ENCODE data around the gene FBXO44. TPM values are rescaled to one million over a fixed set of nuclear protein-coding genes. Genes with fewer than 3 reads are reported as not detected.

The FBXO44 gene
- total RNA-seq, 1 experiment from 2014 or later, result 22.6 TPM

DNA sequence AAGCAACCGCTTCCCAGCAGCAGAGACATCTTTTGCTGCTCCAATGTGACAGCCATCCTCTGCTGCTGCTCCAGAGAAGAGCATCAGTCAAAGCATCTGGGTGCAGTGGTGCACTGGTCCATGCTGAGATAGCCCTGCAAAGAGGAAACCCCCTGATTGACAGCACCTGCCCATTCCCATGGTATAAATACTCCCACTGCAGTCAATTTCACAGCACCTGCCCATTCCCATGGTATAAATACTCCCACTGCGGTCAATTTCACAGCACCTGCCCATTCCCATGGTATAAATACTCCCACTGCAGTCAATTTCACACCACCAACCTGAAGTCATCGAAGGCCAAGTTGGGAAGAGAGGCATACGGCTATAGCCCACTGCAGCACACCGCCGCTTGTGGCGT lies 25.9 kb upstream of the FBXO44 start:
- no TSS peak for BruUV-seq (replicated peaks)
- CTCF ChIA-PET, result no interaction called here

DNA sequence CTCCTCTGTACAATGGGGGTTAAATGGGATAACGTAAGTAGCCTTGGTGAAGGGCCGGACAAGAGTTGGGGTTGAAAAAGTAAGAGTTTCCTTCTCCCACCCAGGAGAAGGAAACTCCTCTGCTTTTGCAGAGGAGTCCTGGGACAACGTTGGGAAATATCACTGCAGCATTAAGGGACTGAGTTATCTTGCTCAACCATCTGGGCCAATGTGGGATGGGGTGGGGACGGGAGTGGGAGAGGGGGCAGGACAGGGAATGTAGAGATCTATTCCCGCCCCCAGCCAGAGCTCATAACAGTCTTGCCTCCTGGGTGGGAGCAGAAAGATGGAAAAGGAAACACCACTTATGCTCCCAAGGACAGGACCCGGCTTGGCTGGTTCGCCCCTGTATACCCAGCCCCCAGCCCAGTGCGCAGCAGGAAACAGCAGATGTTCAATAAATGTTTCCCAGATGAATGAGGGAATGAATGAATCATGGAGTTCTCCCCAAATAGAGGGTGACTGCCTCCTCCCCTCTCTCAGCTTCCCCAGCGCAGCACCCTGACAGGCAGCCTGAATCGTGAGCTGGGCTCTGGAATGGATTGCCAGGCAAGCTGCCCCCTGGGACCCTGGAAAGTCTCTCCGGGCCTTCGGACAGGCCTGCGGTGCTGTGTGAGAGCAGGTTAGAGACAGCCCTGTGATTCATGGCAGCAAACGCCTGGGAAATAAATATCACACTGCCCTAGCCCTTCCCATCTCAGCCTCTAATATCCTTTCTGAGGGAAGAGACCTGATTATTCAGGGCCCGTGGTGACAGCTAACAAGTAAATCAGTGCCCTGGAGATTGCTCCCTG lies 25.3 kb upstream of the FBXO44 start:
- H3K9me3 ChIP-seq, result no peaks in the 10 kb centered on the region
- no peaks in the 10 kb centered on the region for H3K36me3 ChIP-seq (ENCODE audit: control insufficient read depth, insufficient read depth, low read length)
- Mint-ChIP-seq H3K36me3 (ENCODE audit: insufficient read depth, unreplicated experiment) (no peaks in the 10 kb centered on the region), H3K27ac (ENCODE audit: unreplicated experiment) (no peak overlapping the region), H3K9me3 (ENCODE audit: unreplicated experiment) (no peaks in the 10 kb centered on the region), H3K4me1 (ENCODE audit: low read depth, unreplicated experiment) (no peaks in the 10 kb centered on the region), H3K27me3 (ENCODE audit: insufficient read depth, unreplicated experiment) (peaks cover 10% of the 10 kb centered on the region), H3K4me3 (ENCODE audit: unreplicated experiment) (no peak overlapping the region)
- H3K4me1 ChIP-seq, result no peaks in the 10 kb centered on the region
- CTCF ChIA-PET, result no interaction called here
- POLR2A ChIA-PET, result no interaction called here
- H3K27me3 ChIP-seq (replicated peaks; ENCODE audit: control insufficient read depth, insufficient read depth, low read length), result no peaks in the 10 kb centered on the region; the same call in 1 of the 2 replicates
- intact Hi-C loops (cut with micrococcal nuclease; ENCODE audit: unreplicated experiment), result no loop called here
- TF ChIP-seq, protein P1, sequence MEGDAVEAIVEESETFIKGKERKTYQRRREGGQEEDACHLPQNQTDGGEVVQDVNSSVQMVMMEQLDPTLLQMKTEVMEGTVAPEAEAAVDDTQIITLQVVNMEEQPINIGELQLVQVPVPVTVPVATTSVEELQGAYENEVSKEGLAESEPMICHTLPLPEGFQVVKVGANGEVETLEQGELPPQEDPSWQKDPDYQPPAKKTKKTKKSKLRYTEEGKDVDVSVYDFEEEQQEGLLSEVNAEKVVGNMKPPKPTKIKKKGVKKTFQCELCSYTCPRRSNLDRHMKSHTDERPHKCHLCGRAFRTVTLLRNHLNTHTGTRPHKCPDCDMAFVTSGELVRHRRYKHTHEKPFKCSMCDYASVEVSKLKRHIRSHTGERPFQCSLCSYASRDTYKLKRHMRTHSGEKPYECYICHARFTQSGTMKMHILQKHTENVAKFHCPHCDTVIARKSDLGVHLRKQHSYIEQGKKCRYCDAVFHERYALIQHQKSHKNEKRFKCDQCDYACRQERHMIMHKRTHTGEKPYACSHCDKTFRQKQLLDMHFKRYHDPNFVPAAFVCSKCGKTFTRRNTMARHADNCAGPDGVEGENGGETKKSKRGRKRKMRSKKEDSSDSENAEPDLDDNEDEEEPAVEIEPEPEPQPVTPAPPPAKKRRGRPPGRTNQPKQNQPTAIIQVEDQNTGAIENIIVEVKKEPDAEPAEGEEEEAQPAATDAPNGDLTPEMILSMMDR (IDR thresholded peaks at IDR 0.05; ENCODE audit: insufficient read depth in 1 of 2, low read depth in 1 of 2, low read length in 1 of 2, severe bottlenecking in 1 of 2, unreplicated experiment in 1 of 2), result no peak
- DNase-seq, result no peak
- no peak overlapping the region for H3K4me3 ChIP-seq (ENCODE audit: low read depth, low read length)
- no TSS peak for BruUV-seq (replicated peaks)

More for the DNA sequence above, 25.9 kb upstream of the FBXO44 start:
- Mint-ChIP-seq H3K4me1 (ENCODE audit: low read depth, unreplicated experiment) (no peaks in the 10 kb centered on the region), H3K36me3 (ENCODE audit: insufficient read depth, unreplicated experiment) (no peaks in the 10 kb centered on the region), H3K27me3 (ENCODE audit: insufficient read depth, unreplicated experiment) (peaks cover 10% of the 10 kb centered on the region), H3K4me3 (ENCODE audit: unreplicated experiment) (no peak overlapping the region), H3K9me3 (ENCODE audit: unreplicated experiment) (no peaks in the 10 kb centered on the region), H3K27ac (ENCODE audit: unreplicated experiment) (no peak overlapping the region)
- intact Hi-C loops (cut with micrococcal nuclease; ENCODE audit: unreplicated experiment), result no loop called here
- TF ChIP-seq, protein P1 (IDR thresholded peaks at IDR 0.05; ENCODE audit: insufficient read depth in 1 of 2, low read depth in 1 of 2, low read length in 1 of 2, severe bottlenecking in 1 of 2, unreplicated experiment in 1 of 2), result no peak
- no peaks in the 10 kb centered on the region for H3K36me3 ChIP-seq (ENCODE audit: control insufficient read depth, insufficient read depth, low read length)
- no peaks in the 10 kb centered on the region for H3K4me1 ChIP-seq
- no peaks in the 10 kb centered on the region; the same call in 1 of the 2 replicates for H3K27me3 ChIP-seq (replicated peaks; ENCODE audit: control insufficient read depth, insufficient read depth, low read length)
- no peak for DNase-seq
- POLR2A ChIA-PET, result no interaction called here
- H3K4me3 ChIP-seq (ENCODE audit: low read depth, low read length), result no peak overlapping the region
- no peaks in the 10 kb centered on the region for H3K9me3 ChIP-seq

DNA sequence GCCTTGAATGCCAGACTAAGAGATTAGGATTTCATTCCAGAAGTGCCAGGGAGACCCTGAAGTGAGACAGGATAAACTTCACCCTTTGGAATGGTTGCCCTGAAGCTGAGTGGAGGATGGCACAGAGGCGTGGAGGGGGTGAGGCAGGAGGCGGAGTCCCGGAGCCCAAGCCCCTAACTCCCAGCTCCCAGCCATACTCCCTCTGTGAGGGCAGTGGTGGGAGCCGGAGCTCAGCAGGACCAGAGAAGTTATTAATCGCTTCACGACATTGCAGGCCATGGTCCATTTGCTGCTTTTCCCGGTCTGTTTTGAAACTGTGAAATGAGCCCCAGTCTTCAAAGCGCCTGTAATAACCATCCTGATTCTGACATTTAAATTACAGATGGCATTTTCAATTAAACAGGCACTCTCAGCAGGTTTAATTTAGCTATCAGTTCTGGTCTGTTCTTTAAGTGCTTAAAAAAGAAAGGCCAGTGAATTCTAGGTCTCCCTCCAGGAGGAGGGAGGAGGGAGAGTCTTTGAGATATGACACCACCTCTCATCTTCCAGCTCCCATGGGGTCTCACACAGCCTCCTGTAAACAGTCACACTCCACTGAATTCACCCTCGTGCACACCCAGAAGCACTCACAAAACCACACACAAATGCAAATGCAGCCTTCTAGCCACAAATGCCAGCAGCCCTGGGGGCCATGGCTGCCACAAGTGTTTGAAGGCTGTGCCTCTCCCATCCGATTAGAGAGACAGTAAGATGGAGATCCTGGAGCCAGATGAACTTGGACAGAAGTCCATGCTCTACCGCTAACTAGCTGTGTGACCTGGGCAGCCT lies 20.1 kb upstream of the FBXO44 start:
- H3K4me3 Mint-ChIP-seq (ENCODE audit: unreplicated experiment), result no peak overlapping the region
- Histone ChIP-seq H3K4me1 (no peaks in the 10 kb centered on the region), H3K36me3 (ENCODE audit: control insufficient read depth, insufficient read depth, low read length) (no peaks in the 10 kb centered on the region), H3K9me3 (no peaks in the 10 kb centered on the region), H3K4me3 (ENCODE audit: low read depth, low read length) (no peak overlapping the region), H3K27me3 (replicated peaks; ENCODE audit: control insufficient read depth, insufficient read depth, low read length) (no peaks in the 10 kb centered on the region; the same call in 1 of the 2 replicates)
- ChIA-PET CTCF (no interaction called here), POLR2A (no interaction called here)
- H3K27me3 Mint-ChIP-seq (ENCODE audit: insufficient read depth, unreplicated experiment), result peaks cover 11% of the 10 kb centered on the region
- BruUV-seq (replicated peaks), result no TSS peak
- no peak for DNase-seq
- H3K36me3 Mint-ChIP-seq (ENCODE audit: insufficient read depth, unreplicated experiment), result no peaks in the 10 kb centered on the region
- intact Hi-C loops (cut with micrococcal nuclease; ENCODE audit: unreplicated experiment), result no loop called here
- TF ChIP-seq, protein P1 (IDR thresholded peaks at IDR 0.05; ENCODE audit: insufficient read depth in 1 of 2, low read depth in 1 of 2, low read length in 1 of 2, severe bottlenecking in 1 of 2, unreplicated experiment in 1 of 2), result no peak
- H3K27ac Mint-ChIP-seq (ENCODE audit: unreplicated experiment), result no peak overlapping the region
- no peaks in the 10 kb centered on the region for H3K4me1 Mint-ChIP-seq (ENCODE audit: low read depth, unreplicated experiment)
- H3K9me3 Mint-ChIP-seq (ENCODE audit: unreplicated experiment), result no peaks in the 10 kb centered on the region
